IPS-NIHi7 (cell line): ENCODE results near the gene RNF13.
"Not testable (repeated sequence)": the region's sequence is repeated elsewhere in the genome, so short reads cannot be mapped to it uniquely, and the experiment has no call there.

Experiments
- DNase-seq: peaks from one replicate; pipeline ENCODE4 v3.0.0; 2012; ENCODE audit warnings: mixed read lengths; ENCODE audit errors: extremely low spot score

The RNF13 gene

DNA sequence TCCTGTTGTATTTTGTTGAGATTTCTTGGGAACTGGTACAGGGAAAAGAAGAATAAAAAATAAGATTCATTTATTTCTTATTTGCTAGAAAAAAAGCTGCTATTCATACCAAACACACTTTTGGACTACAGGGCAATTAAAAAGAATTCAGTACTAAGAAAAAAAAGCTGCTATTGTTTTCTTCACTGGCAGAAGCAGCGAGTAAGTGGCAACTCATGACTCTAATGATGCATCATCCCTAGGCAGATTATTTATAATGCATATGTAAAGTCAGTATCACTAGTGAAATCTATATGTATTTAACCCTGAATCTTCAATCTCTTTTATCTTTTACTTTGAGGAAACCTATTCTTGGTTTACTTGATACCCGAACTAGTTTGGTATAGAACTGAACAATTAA is 142.4 kb downstream of the RNF13 start:
- no peak for DNase-seq

GRCh38 chr3:149957361-149958125 is 144.5 kb downstream of the RNF13 start:
- no peak for DNase-seq

DNA sequence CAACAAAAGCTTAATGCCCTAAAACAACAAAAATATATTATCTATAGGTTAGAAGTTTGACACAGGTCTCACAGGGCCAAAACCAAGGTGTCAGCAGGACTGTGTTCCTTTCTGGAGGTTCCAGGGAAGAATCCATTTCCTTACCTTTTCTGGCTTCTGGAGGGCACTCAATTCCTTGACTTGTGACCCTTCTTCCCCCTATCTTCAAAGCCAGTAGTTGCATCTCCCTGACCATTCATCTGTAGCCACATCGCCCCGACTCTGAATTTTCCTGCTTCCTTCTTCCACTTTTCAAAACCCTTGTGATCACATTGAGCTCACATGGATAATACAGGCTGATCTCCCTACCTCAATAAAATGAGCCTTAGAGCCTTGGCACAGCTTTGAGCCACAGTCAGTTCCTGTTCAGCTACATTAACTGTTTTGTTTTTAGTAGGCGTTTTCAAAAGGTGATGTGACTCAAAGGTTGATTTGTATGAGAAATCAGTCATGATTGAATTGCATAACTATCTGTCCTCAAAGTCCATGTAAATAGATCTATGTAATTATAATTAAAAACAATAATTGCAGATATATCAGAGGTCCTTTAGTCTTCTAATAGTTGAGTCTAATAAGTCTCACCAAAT is 145.3 kb downstream of the RNF13 start:
- DNase-seq, result peak; percentile 18

DNA sequence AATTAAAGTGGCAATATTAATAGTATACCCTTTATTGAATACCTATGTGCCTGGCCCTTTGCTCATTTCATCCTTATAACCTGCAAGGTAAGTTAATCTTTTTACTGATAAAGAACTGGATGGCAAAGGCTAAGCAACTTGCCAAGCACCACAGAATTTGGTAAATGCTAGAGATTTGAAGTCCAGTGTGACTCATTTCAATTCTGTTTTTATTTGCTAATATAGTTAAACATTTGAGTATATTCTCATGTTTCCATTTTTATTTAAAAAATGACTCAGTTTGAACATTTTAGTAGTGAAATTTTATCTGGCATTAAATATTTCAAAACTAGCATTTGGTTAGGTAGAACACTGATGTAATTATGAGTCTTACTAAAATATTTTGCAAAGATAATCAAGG is 146.4 kb downstream of the RNF13 start:
- DNase-seq, result no peak

DNA sequence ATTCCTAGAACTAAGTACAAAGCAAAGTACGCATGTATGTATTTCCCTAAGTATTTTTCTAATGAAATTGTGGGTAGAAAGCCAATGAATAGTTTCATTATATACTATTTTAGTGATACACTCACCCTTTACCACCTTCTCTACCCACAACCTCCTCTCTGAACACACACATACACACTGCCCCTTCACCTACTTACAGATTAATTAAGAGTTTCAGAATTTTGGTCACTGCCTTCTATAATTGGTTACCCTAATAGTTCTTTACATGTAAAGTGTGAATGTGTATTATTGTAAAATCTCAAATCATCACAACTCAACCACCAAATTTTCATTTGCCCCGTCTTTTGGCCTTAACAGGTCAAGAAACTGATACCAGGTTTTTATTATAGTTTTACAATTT is 150.5 kb downstream of the RNF13 start:
- DNase-seq, result no peak

- no peak for DNase-seq
Measured at GRCh38 chr3:149964291-149964690, 151.3 kb downstream of the RNF13 start.

DNA sequence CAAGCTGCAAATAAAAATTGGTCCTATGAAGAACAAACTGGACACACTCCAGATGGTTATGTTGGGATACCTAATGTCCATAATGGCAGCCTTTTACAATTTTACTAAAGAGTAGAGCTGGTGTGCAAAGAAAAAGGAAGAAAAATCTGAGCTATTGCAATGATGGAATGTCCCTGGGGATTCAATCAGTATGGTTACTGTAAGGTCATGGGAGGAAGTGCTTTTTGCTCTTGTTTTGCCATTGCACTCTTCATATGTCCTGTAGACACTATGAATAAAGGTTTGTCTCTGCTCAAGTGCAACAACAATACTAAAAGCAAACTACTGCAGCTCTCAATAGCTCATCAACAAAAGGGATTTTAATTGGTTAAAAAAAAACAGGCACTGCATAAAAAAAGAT is 152.3 kb downstream of the RNF13 start:
- no peak for DNase-seq

DNA sequence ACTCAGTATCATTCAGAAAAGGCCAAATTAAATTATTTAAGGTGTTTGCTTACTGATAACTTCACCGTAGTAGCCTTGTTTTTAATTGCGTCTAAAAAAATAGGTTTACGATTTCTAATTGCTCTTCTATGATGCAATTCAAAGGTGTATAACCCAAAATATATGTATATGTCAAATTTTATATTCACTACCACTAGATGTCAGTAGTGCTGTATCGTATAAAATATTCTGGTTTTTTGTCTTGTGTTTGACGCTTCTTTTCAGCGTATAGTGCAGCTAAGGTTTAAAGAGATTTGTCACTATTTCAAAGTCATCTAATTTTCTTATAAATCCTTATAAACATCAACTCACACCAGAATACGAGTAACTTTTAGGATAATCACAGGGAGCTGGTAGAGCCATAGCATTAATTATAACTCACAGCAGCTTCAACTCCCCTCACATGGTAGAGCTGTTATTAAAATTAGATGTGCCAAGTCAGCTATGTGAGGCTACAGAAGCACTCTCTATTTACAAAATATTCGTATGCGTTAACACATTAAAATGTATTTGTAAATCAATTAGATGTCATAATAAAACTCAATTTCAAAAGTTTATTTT is 154.2 kb downstream of the RNF13 start:
- DNase-seq, result no peak

DNA sequence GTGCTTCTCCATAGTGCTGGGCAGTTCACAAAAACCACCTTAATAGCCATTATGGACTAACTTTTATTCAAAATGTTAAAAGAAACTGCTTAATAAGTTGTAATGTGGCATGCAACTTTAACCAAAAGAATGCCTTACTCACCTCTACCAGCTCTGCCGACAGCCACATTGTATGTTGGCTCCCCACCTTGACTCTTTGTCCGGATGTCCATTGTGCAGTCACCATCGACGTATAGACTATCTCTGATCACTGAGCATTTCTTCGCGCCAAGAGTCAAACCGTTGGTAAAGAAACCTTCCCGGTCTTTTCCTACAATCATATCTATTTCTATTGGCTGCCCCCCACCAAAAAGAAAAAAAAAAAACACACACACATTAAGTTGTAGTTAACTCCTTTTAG is 155.2 kb downstream of the RNF13 start:
- DNase-seq, result no peak

GRCh38 chr3:149969110-149969939 is 156.3 kb downstream of the RNF13 start:
- peak; percentile 48 for DNase-seq

GRCh38 chr3:149969940-149970715 is 157.1 kb downstream of the RNF13 start:
- peak; percentile 45 for DNase-seq

GRCh38 chr3:149970716-149971402 is 157.8 kb downstream of the RNF13 start, which contains the start of gene PFN2:
PFN2 (minus strand) TSS chr3:149970895; CDS start chr3:149970856, 39 bp downstream.
- DNase-seq, result peak; percentile 72

- DNase-seq, result peak; percentile 60
Measured at GRCh38 chr3:149971403-149972075, 158.5 kb downstream of the RNF13 start.

DNA sequence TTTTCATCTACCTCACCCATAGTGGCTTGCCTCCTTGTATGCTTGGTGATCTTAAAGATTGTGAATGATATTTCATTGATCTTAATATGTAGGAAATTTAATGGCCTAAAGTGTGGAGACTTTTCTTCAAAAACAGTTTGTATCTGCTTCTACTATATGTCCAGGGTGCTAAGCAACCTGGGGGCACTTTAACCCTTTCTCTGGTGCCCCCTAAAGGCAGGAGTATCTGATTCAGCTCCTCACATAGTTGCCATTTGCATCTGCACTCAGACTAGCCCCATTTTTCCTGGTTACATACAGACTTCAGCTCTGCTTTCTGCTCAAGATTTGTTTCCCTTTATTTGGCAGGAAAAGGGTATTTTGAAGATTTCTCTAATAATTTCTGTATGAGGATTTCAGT is 162.9 kb downstream of the RNF13 start:
- peak; percentile 43 for DNase-seq

GRCh38 chr3:149977386-149977785 is 164.4 kb downstream of the RNF13 start:
- DNase-seq, result no peak

DNA sequence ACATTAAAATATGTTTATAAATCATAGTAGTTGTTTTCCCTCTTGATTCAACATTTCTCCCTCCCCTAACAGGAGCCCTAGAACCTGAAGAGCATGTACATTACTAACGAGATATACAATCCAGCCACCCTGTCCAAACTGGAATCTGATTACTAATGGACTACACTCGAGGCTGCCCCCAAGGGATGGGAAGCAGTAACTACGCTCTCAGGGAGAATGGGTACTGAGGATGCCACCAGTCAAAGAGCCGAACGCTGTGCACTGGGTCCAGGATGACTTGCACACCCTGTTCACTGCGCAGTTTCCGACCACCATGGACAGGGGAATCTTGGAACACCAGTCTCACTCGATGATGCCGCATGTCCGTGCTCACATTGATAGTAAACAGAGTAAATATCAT is 169.0 kb downstream of the RNF13 start:
- DNase-seq, result not testable (repeated sequence)

DNA sequence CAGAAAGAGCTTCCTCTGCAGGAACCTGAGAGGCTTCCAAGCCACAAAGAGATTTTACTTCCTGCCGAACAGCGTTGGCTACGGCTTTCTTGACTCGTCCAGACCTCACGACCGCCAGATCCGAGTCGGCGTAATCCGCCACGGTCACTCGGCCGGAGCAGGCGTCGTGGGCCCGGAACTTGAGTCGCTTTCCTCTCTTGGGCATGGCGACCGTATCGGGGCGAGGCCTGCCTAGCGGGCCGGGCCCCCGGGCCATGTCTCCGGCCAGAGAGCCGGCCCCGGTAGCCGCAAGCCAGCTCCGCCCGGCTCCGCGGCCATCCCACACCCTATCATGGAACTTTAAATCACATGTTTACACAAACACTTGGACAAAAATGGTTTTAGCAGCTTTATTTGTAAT is 170.0 kb downstream of the RNF13 start:
- not testable (repeated sequence) for DNase-seq

- no peak for DNase-seq
Measured at GRCh38 chr3:149983628-149984027, 170.6 kb downstream of the RNF13 start.

DNA sequence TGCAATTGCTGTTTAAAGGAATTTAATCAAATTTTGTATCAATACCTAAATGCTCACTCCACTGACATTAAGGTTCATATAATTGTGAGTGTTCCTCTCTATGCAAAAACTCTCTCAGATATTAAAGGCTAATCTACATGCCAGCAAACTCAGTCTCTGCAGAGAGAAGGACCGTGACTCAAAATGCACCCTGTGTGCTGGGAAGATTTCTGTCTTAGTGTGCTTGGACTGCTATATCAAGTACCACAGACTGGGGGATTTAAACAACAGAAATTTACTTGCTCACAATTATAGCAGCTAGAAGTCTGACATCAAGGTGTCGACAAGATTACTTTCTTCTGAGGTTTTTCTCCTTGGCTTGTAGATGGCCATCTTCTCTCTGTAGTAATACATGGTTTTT is 176.3 kb downstream of the RNF13 start:
- DNase-seq, result no peak

DNA sequence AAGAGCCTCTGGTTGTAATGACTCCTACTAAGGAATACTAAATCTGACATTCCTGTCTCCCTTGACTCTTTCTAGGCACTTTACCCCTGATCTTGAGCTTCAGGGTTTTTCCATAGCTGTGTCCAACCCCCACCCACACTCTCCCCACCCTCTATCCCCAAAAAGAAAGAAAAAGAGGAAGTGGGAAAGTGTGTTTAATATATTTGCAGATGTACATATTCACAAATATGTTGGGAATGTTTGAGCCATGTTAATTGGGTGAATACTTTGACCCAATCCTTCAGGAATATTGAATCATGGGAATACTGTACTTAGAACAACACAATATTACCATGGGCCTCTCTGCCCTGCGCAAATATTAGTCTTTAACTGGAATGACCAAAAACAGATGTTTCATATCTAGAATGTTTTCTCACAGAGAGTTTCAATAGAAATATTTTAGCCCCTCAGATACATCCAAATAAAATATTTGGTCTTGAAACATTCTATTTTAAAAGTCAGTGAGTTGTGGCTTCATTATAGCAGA is 177.5 kb downstream of the RNF13 start:
- no peak for DNase-seq
